IMR-90 (cell line): ENCODE measurements around the gene VAT1L. TPM values are rescaled to one million over a fixed set of nuclear protein-coding genes. Genes with fewer than 3 reads are reported as not detected.

Experiments used
- ATAC-seq: fragments of 200-7000 bp; cut with Tn5 transposase; 2 replicates; pipeline ENCODE4 v1.9.1; 2020; ENCODE audit warnings: low read depth, mild to moderate bottlenecking, moderate library complexity
- BruUV-seq: library from RNA; stranded (reverse); fragments of 400-500 nt; replicated peaks from 2 replicates; lab custom pipeline; 2021; lab: Mats Ljungman, UMichigan
- CTCF ChIA-PET: fragments of 300-600 bp; formaldehyde crosslinking; extraction: SDS; loops from one replicate; lab custom pipeline; 2021; ENCODE audit warnings: antibody characterized with exemption; lab: Yijun Ruan, JAX
- POLR2A ChIA-PET: fragments of 300-600 bp; sonication (Branson Sonifier 250); formaldehyde crosslinking; loops from one replicate; lab custom pipeline; 2022; ENCODE audit warnings: antibody characterized with exemption; ENCODE audit not compliant: unreplicated experiment; lab: Charles Lee
- DNase-seq: peaks from one replicate; pipeline ENCODE4 v3.0.0; 2013
- H2AFZ ChIP-seq: replicated peaks from 2 replicates; pipeline ENCODE3; 2013; ENCODE audit warnings: low read length, mild to moderate bottlenecking; ENCODE audit not compliant: poor library complexity
- H2AK5ac ChIP-seq: 2 replicates; pipeline ENCODE4 v1.6.1; 2013; ENCODE audit warnings: low read depth, low read length, inconsistent platforms
- H2AK9ac ChIP-seq: replicated peaks from 2 replicates; pipeline ENCODE3; 2013; ENCODE audit warnings: mild to moderate bottlenecking, low read depth, low read length, moderate library complexity; ENCODE audit not compliant: poor library complexity
- H2BK120ac ChIP-seq: 2 replicates; pipeline ENCODE4 v1.6.1; 2013; ENCODE audit warnings: low read depth, low read length, inconsistent platforms
- H2BK15ac ChIP-seq: 3 replicates; pipeline ENCODE4 v1.6.1; 2013; ENCODE audit warnings: low read depth, low read length, inconsistent platforms
- H2BK20ac ChIP-seq: 2 replicates; pipeline ENCODE4 v1.6.1; 2013; ENCODE audit warnings: low read depth, mild to moderate bottlenecking, inconsistent platforms, low read length, moderate library complexity
- H2BK5ac ChIP-seq: 2 replicates; pipeline ENCODE4 v1.6.1; 2013; ENCODE audit warnings: mild to moderate bottlenecking, low read depth, low read length, inconsistent platforms; ENCODE audit not compliant: poor library complexity, severe bottlenecking
- H3K14ac ChIP-seq: replicated peaks from 2 replicates; pipeline ENCODE4 v1.6.1; 2013; ENCODE audit warnings: low read depth, low read length, inconsistent platforms
- H3K18ac ChIP-seq: 2 replicates; pipeline ENCODE4 v1.6.1; 2013; ENCODE audit warnings: low read depth, low read length, control low read depth
- H3K23ac ChIP-seq: 2 replicates; pipeline ENCODE4 v1.6.1; 2013; ENCODE audit warnings: low read depth, low read length, inconsistent platforms
- H3K27ac ChIP-seq: 2 replicates; pipeline ENCODE4 v1.5.1; 2013; ENCODE audit warnings: mild to moderate bottlenecking, control low read depth, low read length; ENCODE audit not compliant: insufficient read depth
- H3K27me3 ChIP-seq: 2 replicates; pipeline ENCODE4 v1.6.1; 2013; ENCODE audit warnings: low read length; ENCODE audit not compliant: control insufficient read depth, insufficient read depth
- H3K36me3 ChIP-seq: 2 replicates; pipeline ENCODE4 v1.6.1; 2013; ENCODE audit warnings: low read length, mixed read lengths; ENCODE audit not compliant: control insufficient read depth, insufficient read depth
- H3K4ac ChIP-seq: 2 replicates; pipeline ENCODE4 v1.6.1; 2013; ENCODE audit warnings: low read depth, low read length, inconsistent platforms
- H3K4me1 ChIP-seq: 2 replicates; pipeline ENCODE4 v1.6.1; 2013; ENCODE audit warnings: low read length, mixed read lengths; ENCODE audit not compliant: control insufficient read depth, insufficient read depth
- H3K4me2 ChIP-seq: 2 replicates; pipeline ENCODE4 v1.6.1; 2013; ENCODE audit warnings: low read depth, mild to moderate bottlenecking, control low read depth, low read length, moderate library complexity
- H3K4me3 ChIP-seq: 2 replicates; pipeline ENCODE4 v1.5.1; 2013; ENCODE audit warnings: low read depth, mild to moderate bottlenecking, control low read depth, low read length, moderate library complexity; ENCODE audit not compliant: insufficient read depth
- H3K56ac ChIP-seq: 2 replicates; pipeline ENCODE4 v1.6.1; 2013; ENCODE audit warnings: low read length, inconsistent platforms; ENCODE audit not compliant: insufficient read depth; ENCODE audit errors: extremely low read depth
- H3K79me1 ChIP-seq, 2 experiments: 2 replicates each; pipeline ENCODE4 v1.6.1; 2013; ENCODE audit warnings: low read length in 2 of 2, inconsistent platforms in 1 of 2, low read depth in 1 of 2
- H3K9ac ChIP-seq: 2 replicates; pipeline ENCODE4 v1.6.1; 2013; ENCODE audit warnings: low read depth, low read length, control low read depth
- H3K9me1 ChIP-seq: 2 replicates; pipeline ENCODE4 v1.6.1; 2013; ENCODE audit warnings: low read length, inconsistent platforms; ENCODE audit not compliant: insufficient read depth
- H3K9me3 ChIP-seq: 2 replicates; pipeline ENCODE4 v1.6.1; 2013; ENCODE audit warnings: low read length; ENCODE audit not compliant: control insufficient read depth, insufficient read depth
- H4K20me1 ChIP-seq: 2 replicates; pipeline ENCODE4 v1.6.1; 2013; ENCODE audit warnings: low read length, inconsistent platforms; ENCODE audit not compliant: insufficient read depth
- H4K5ac ChIP-seq: 2 replicates; pipeline ENCODE4 v1.6.1; 2013; ENCODE audit warnings: mild to moderate bottlenecking, low read depth, low read length, control low read depth
- H4K8ac ChIP-seq, 2 experiments: 2 replicates each; pipeline ENCODE4 v1.6.1; 2013; ENCODE audit warnings: low read depth in 2 of 2, low read length in 2 of 2, control low read depth in 1 of 2, inconsistent platforms in 1 of 2
- H4K91ac ChIP-seq: 2 replicates; pipeline ENCODE4 v1.6.1; 2013; ENCODE audit warnings: low read depth, low read length, inconsistent platforms; ENCODE audit not compliant: insufficient read depth
- BHLHE40 ChIP-seq: fragments of 150-350 bp; IDR thresholded peaks from 2 replicates; pipeline ENCODE4 v1.6.1; 2016; ENCODE audit warnings: mild to moderate bottlenecking, low read depth, low read length
- CEBPB ChIP-seq: IDR thresholded peaks from 2 replicates; pipeline ENCODE4 v1.6.1; 2012; ENCODE audit warnings: low read depth, low read length, improper control_type of control experiment
- CHD1 ChIP-seq: IDR thresholded peaks from 2 replicates; pipeline ENCODE4 v1.6.1; 2012; ENCODE audit warnings: low read depth, low read length, improper control_type of control experiment
- FOS ChIP-seq: fragments of 150-350 bp; IDR thresholded peaks from 2 replicates; pipeline ENCODE4 v1.6.1; 2016; ENCODE audit warnings: low read depth, low read length
- MAFK ChIP-seq: IDR thresholded peaks from 2 replicates; pipeline ENCODE4 v1.6.1; 2012; ENCODE audit warnings: low read depth, low read length, improper control_type of control experiment
- MAZ ChIP-seq: IDR thresholded peaks from 2 replicates; pipeline ENCODE4 v1.6.1; 2012; ENCODE audit warnings: low read depth, mild to moderate bottlenecking, low read length, improper control_type of control experiment, moderate library complexity, borderline replicate concordance
- MXI1 ChIP-seq: IDR thresholded peaks from 2 replicates; pipeline ENCODE4 v1.6.1; 2012; ENCODE audit warnings: low read depth, mild to moderate bottlenecking, low read length, moderate library complexity, borderline replicate concordance
- NFE2L2 ChIP-seq: fragments of 150-350 bp; IDR thresholded peaks from 2 replicates; pipeline ENCODE4 v1.6.1; 2016; ENCODE audit warnings: low read depth, mild to moderate bottlenecking, low read length
- POLR2A ChIP-seq: IDR thresholded peaks from 2 replicates; pipeline ENCODE4 v1.6.1; 2012; ENCODE audit warnings: mild to moderate bottlenecking, low read depth, low read length
- RAD21 ChIP-seq: IDR thresholded peaks from 2 replicates; pipeline ENCODE4 v1.6.1; 2012; ENCODE audit warnings: low read length, improper control_type of control experiment
- RCOR1 ChIP-seq: IDR thresholded peaks from 2 replicates; pipeline ENCODE4 v1.6.1; 2012; ENCODE audit warnings: mild to moderate bottlenecking, low read length, improper control_type of control experiment; ENCODE audit not compliant: insufficient replicate concordance
- RFX5 ChIP-seq: IDR thresholded peaks from 2 replicates; pipeline ENCODE4 v1.8.0; 2012; ENCODE audit warnings: low read depth, mild to moderate bottlenecking, low read length, moderate library complexity
- SMC3 ChIP-seq: fragments of 150-350 bp; IDR thresholded peaks from 2 replicates; pipeline ENCODE4 v1.6.1; 2016; ENCODE audit warnings: low read depth, mild to moderate bottlenecking, antibody characterized with exemption, low read length, moderate library complexity
- WGBS, 2 experiments: methylation state at CpG; one replicate each; pipeline versions ENCODE4 v1.1.5 to v1.1.7; 2013; ENCODE audit warnings: missing lambda C conversion rate in 2 of 2; ENCODE audit not compliant: insufficient read length in 1 of 2; ENCODE audit errors: extremely low coverage in 2 of 2; 5-methylcytosine and 5-hydroxymethylcytosine counted together
- dilution Hi-C: fragments of 300-500 bp; cut with HindIII; formaldehyde crosslinking; loops from one replicate; pipeline ENCODE4 v1.14.3; 2018; ENCODE audit warnings: low sequenced_read_pairs; ENCODE audit not compliant: unreplicated experiment
- in situ Hi-C: fragments of 300-500 bp; cut with MboI; formaldehyde crosslinking; loops from 3 replicates; pipeline ENCODE4 v1.14.3; 2019; ENCODE audit warnings: low sequenced_read_pairs, inconsistent platforms, mixed read lengths
- intact Hi-C: fragments of 100-400 bp; cut with micrococcal nuclease; formaldehyde crosslinking; loops from 2 replicates; pipeline ENCODE4 v1.10.0; 2022
- polyA plus RNA-seq, 3 experiments: library from polyadenylated mRNA; depleted of rRNA; stranded (reverse); fragments of >200 nt; gene quantifications; 2 replicates each; pipeline ENCODE4 v1.2.3, GENCODE V29; 2012; ENCODE audit warnings: low replicate concordance in 1 of 3
- total RNA-seq: library from RNA; depleted of rRNA; stranded (reverse); fragments of >200 nt; gene quantifications from 2 replicates; pipeline ENCODE4 v1.2.3, GENCODE V29; 2012
- TF ChIP-seq, protein P1 (sequence below): fragments of 150-350 bp; IDR thresholded peaks from 2 replicates; pipeline ENCODE4 v1.6.1; 2017; ENCODE audit warnings: mild to moderate bottlenecking, antibody characterized with exemption, low read length, low read depth
- TF ChIP-seq, protein P2 (sequence below): fragments of 150-350 bp; IDR thresholded peaks from 2 replicates; pipeline ENCODE4 v1.6.1; 2016; ENCODE audit warnings: low read depth, mild to moderate bottlenecking, low read length, moderate library complexity, borderline replicate concordance
- TF ChIP-seq, protein P3 (sequence below): conservative IDR thresholded peaks from 2 replicates; pipeline ENCODE4 v1.5.1; 2012; ENCODE audit warnings: mild to moderate bottlenecking, low read depth, low read length, improper control_type of control experiment

Gene VAT1L
- total and polyA plus RNA-seq, 2 of the 4 experiments (the other 2 are of a cell fraction): 15.4 to 18.5 TPM

DNA sequence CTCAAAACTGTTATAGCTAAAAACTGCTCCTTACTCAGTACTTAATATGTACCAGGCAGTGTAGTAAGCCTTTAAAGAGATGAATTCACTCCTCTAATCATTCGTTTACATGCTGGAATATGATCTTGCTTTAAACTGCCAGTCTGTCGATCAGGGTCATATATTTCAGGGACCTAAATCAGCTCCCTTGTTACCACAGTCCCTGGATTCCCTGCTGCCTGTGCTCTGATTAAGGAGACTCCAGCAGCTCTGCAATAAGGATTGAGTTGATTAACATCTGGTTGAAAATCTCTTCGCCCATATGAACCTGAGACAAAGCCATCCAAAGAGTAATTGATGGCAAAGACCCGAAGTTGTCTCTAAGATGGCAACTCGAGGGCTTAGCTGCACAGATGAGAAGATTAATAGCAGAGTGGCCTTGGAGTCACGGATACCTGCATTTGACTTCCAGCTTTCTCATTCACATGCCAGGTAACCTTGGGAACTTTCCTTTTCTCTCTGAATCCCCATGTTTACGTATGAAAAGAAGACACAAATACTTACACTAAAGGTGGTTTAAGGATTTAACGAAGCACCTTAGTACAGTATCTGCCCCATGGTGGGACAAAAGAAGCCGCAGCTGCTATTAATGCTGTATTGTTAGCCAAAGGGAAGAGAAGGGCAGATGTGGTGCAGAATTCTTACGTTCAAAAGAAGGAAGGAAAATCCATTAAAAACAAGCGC, 68.2 kb downstream of the VAT1L start:
- WGBS, 2 experiments: 60% methylated on average over 2 of the region's 11 CpGs; no CpG with 5 or more reads in 1 of the 2 experiments
- no TSS peak for BruUV-seq
- Histone ChIP-seq H2BK120ac (no peak overlapping the region), H3K27me3 (no peaks in the 10 kb centered on the region), H3K23ac (no peak overlapping the region), H3K56ac (no peak overlapping the region), H3K36me3 (no peaks in the 10 kb centered on the region), H3K4me1 (peaks cover 2% of the 10 kb centered on the region; the same call in 1 of the 2 replicates), H3K4me3 (no peak overlapping the region), H3K9me1 (0 out of 2 replicates have a peak, but pooled peaks cover 7% of the 10 kb centered on the region), H4K91ac (no peak overlapping the region), H3K9ac (no peak overlapping the region), H2AK5ac (no peak overlapping the region), H2BK20ac (no peak overlapping the region), H3K27ac (no peak overlapping the region), H3K4me2 (no peak overlapping the region), H2AFZ (no peak overlapping the region), H2AK9ac (no peak overlapping the region), H3K14ac (no peak overlapping the region), H4K5ac (no peak overlapping the region), H4K8ac (no peak overlapping the region), H2BK15ac (no peak overlapping the region), H2BK5ac (no peak overlapping the region), H3K9me3 (no peaks in the 10 kb centered on the region), H3K79me1 (0 out of 4 replicates have a peak, but pooled peaks cover 0 to 2% of the 10 kb centered on the region in 2 experiments), H4K20me1 (no peaks in the 10 kb centered on the region), H3K18ac (no peak overlapping the region), H3K4ac (no peak overlapping the region)
- POLR2A ChIA-PET: no interaction called here
- intact Hi-C loops (no loop called here), in situ Hi-C loops (no loop called here), dilution Hi-C loops (no loop called here)
- CTCF ChIA-PET: no interaction called here
- TF ChIP-seq CEBPB: no peak
- TF ChIP-seq RAD21: no peak
- TF ChIP-seq, protein P1, sequence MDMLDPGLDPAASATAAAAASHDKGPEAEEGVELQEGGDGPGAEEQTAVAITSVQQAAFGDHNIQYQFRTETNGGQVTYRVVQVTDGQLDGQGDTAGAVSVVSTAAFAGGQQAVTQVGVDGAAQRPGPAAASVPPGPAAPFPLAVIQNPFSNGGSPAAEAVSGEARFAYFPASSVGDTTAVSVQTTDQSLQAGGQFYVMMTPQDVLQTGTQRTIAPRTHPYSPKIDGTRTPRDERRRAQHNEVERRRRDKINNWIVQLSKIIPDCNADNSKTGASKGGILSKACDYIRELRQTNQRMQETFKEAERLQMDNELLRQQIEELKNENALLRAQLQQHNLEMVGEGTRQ: no peak
- TF ChIP-seq RCOR1: no peak
- TF ChIP-seq, protein P2, sequence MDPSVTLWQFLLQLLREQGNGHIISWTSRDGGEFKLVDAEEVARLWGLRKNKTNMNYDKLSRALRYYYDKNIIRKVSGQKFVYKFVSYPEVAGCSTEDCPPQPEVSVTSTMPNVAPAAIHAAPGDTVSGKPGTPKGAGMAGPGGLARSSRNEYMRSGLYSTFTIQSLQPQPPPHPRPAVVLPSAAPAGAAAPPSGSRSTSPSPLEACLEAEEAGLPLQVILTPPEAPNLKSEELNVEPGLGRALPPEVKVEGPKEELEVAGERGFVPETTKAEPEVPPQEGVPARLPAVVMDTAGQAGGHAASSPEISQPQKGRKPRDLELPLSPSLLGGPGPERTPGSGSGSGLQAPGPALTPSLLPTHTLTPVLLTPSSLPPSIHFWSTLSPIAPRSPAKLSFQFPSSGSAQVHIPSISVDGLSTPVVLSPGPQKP: no peak
- TF ChIP-seq MXI1: no peak
- no peak for TF ChIP-seq SMC3
- no peak for TF ChIP-seq NFE2L2
- TF ChIP-seq POLR2A: no peak
- TF ChIP-seq MAFK: no peak
- no peak for TF ChIP-seq CHD1
- no peak for TF ChIP-seq MAZ
- no peak for TF ChIP-seq BHLHE40
- TF ChIP-seq, protein P3, sequence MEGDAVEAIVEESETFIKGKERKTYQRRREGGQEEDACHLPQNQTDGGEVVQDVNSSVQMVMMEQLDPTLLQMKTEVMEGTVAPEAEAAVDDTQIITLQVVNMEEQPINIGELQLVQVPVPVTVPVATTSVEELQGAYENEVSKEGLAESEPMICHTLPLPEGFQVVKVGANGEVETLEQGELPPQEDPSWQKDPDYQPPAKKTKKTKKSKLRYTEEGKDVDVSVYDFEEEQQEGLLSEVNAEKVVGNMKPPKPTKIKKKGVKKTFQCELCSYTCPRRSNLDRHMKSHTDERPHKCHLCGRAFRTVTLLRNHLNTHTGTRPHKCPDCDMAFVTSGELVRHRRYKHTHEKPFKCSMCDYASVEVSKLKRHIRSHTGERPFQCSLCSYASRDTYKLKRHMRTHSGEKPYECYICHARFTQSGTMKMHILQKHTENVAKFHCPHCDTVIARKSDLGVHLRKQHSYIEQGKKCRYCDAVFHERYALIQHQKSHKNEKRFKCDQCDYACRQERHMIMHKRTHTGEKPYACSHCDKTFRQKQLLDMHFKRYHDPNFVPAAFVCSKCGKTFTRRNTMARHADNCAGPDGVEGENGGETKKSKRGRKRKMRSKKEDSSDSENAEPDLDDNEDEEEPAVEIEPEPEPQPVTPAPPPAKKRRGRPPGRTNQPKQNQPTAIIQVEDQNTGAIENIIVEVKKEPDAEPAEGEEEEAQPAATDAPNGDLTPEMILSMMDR: no peak
- TF ChIP-seq FOS: no peak
- no peak for TF ChIP-seq RFX5
- ATAC-seq (no peak), DNase-seq (no peak)
